ENCODE results near the gene DNMBP. TPM values are rescaled to one million over a fixed set of nuclear protein-coding genes. Genes with fewer than 3 reads are reported as not detected.

DNMBP gene
- total RNA-seq, 1 donor from 2014 or later = 26.7 TPM

DNA sequence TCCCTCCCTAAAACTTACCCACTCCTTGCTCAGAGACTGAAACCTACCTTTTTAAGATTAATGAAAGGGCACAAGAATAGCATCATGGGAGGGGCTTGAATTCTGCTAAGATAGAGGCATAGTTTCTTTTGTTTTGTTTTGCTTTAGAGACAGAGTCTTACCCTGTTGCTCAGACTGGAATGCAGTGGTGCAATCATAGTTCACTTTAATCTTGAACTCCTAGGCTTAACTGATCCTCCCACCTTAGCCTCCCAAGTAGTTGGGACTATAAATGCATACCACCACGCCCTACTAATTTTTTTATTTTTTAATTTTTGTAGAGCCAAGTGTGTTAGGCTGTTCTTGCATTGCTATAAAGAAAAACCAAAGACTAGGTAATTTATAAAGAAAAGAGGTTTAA, 17.7 kb upstream of the DNMBP start:
- Mint-ChIP-seq H3K27me3 (ENCODE audit: insufficient read depth, low read depth) (peaks cover 13% of the 10 kb centered on the region), H3K27ac (no peak overlapping the region), H3K9me3 (peaks cover 28% of the 10 kb centered on the region), H3K4me1 (peaks cover 25% of the 10 kb centered on the region), H3K36me3 (peaks cover 3% of the 10 kb centered on the region), H3K4me3 (no peak overlapping the region)
- no peaks in the 10 kb centered on the region for H3K36me3 ChIP-seq
- no peak overlapping the region for H2AFZ ChIP-seq (replicated peaks)
- H3K4me3 ChIP-seq = no peak overlapping the region
- H3F3A ChIP-seq (ENCODE audit: low read depth) = peaks cover 6% of the 10 kb centered on the region
- no peaks in the 10 kb centered on the region for H3K79me2 ChIP-seq (ENCODE audit: low read depth)
- no peaks in the 10 kb centered on the region for H3K27me3 ChIP-seq
- peaks cover 12% of the 10 kb centered on the region for H3K4me1 ChIP-seq
- H4K20me1 ChIP-seq (ENCODE audit: low read depth) = no peaks in the 10 kb centered on the region
- no peak overlapping the region for H3K27ac ChIP-seq
- H3K9ac ChIP-seq = no peak overlapping the region
- H3K4me2 ChIP-seq = no peak overlapping the region
- DNase-seq (ENCODE audit: low spot score) = no peak
- H3K9me3 ChIP-seq (ENCODE audit: low read depth) = peaks cover 7% of the 10 kb centered on the region
- TF ChIP-seq EZH2phosphoT487 (IDR thresholded peaks at IDR 0.05) = no peak
- TF ChIP-seq, protein P1, sequence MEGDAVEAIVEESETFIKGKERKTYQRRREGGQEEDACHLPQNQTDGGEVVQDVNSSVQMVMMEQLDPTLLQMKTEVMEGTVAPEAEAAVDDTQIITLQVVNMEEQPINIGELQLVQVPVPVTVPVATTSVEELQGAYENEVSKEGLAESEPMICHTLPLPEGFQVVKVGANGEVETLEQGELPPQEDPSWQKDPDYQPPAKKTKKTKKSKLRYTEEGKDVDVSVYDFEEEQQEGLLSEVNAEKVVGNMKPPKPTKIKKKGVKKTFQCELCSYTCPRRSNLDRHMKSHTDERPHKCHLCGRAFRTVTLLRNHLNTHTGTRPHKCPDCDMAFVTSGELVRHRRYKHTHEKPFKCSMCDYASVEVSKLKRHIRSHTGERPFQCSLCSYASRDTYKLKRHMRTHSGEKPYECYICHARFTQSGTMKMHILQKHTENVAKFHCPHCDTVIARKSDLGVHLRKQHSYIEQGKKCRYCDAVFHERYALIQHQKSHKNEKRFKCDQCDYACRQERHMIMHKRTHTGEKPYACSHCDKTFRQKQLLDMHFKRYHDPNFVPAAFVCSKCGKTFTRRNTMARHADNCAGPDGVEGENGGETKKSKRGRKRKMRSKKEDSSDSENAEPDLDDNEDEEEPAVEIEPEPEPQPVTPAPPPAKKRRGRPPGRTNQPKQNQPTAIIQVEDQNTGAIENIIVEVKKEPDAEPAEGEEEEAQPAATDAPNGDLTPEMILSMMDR (IDR thresholded peaks at IDR 0.05) = no peak
- no peak for TF ChIP-seq EZH2 (IDR thresholded peaks at IDR 0.05)

DNA sequence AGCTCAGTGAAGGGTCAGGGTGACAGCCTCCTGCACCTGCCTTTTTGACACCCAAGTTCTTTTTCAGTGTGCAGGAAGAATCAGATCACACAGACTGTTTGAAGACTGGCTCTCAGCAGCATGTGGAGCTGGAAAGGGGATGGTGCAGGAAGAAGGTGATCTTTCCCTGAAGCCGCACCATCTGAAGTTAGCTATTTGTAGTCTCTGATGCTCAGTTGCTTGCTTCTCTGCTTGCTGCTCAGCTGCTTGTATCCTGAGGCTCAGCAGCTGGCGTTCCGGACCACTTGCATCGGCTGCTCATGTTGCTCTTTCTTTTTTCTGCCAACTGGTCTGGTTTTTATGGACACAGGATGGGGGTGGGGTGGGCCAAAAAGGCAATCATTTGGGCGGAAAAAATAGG, 15.8 kb upstream of the DNMBP start:
- H3K4me2 ChIP-seq = peak overlapping the region; percentile 48
- H3K27ac Mint-ChIP-seq = peak overlapping the region; percentile 92
- H4K20me1 ChIP-seq (ENCODE audit: low read depth) = no peaks in the 10 kb centered on the region
- peaks cover 34% of the 10 kb centered on the region for H3K4me1 Mint-ChIP-seq
- TF ChIP-seq EZH2phosphoT487 (IDR thresholded peaks at IDR 0.05) = no peak
- peaks cover 13% of the 10 kb centered on the region for H3K27me3 Mint-ChIP-seq (ENCODE audit: insufficient read depth, low read depth)
- H3K4me3 Mint-ChIP-seq = peak overlapping the region; percentile 74
- H3K27ac ChIP-seq = peak overlapping the region; percentile 39
- H3K9me3 ChIP-seq (ENCODE audit: low read depth) = peaks cover 7% of the 10 kb centered on the region
- H3K4me3 ChIP-seq = no peak overlapping the region
- H2AFZ ChIP-seq (replicated peaks) = no peak overlapping the region
- no peaks in the 10 kb centered on the region for H3K36me3 ChIP-seq
- DNase-seq (ENCODE audit: low spot score) = peak; percentile 29
- H3K79me2 ChIP-seq (ENCODE audit: low read depth) = no peaks in the 10 kb centered on the region
- H3K4me1 ChIP-seq = peaks cover 12% of the 10 kb centered on the region
- peaks cover 6% of the 10 kb centered on the region for H3F3A ChIP-seq (ENCODE audit: low read depth)
- peaks cover 28% of the 10 kb centered on the region for H3K9me3 Mint-ChIP-seq
- no peaks in the 10 kb centered on the region for H3K27me3 ChIP-seq
- no peak overlapping the region for H3K9ac ChIP-seq
- peaks cover 3% of the 10 kb centered on the region for H3K36me3 Mint-ChIP-seq

DNA sequence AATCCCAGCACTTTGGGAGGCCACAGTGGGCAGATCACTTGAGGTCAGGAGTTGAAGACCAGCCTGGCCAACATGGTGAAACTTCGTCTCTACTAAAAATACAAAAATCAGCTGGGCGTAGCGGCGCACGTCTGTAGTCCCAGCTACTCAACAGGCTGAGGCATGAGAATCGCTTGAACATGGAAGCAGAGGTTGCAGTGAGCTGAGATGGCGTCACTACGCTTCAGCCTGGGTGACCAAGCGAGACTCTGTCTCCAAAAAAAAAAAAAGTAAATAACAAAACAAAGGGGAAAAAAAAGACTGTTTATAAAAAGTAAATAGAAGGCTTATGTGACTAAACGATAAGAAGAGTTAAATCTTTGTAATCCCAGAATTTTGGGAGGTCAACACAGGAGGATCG, 15.0 kb upstream of the DNMBP start:
- Histone ChIP-seq H3K27me3 (no peaks in the 10 kb centered on the region), H3K4me2 (no peak overlapping the region), H3K79me2 (ENCODE audit: low read depth) (no peaks in the 10 kb centered on the region), H3K9me3 (ENCODE audit: low read depth) (peaks cover 7% of the 10 kb centered on the region), H3F3A (ENCODE audit: low read depth) (peaks cover 9% of the 10 kb centered on the region), H4K20me1 (ENCODE audit: low read depth) (no peaks in the 10 kb centered on the region), H3K27ac (no peak overlapping the region), H3K36me3 (no peaks in the 10 kb centered on the region), H3K4me1 (peaks cover 17% of the 10 kb centered on the region), H2AFZ (replicated peaks) (no peak overlapping the region), H3K4me3 (no peak overlapping the region), H3K9ac (no peak overlapping the region)
- Mint-ChIP-seq H3K36me3 (peaks cover 3% of the 10 kb centered on the region), H3K27ac (peak overlapping the region; percentile 92), H3K4me3 (peak overlapping the region; percentile 34), H3K4me1 (peaks cover 42% of the 10 kb centered on the region), H3K27me3 (ENCODE audit: insufficient read depth, low read depth) (peaks cover 10% of the 10 kb centered on the region), H3K9me3 (peaks cover 28% of the 10 kb centered on the region)
- no peak for DNase-seq (ENCODE audit: low spot score)
- TF ChIP-seq EZH2phosphoT487 (IDR thresholded peaks at IDR 0.05) = no peak
- TF ChIP-seq EZH2 (IDR thresholded peaks at IDR 0.05) = no peak
- TF ChIP-seq, protein P1 (IDR thresholded peaks at IDR 0.05) = no peak

GRCh38 chr10:100022403-100022802, 12.7 kb upstream of the DNMBP start:
- Mint-ChIP-seq H3K9me3 (peaks cover 16% of the 10 kb centered on the region), H3K4me3 (no peak overlapping the region), H3K4me1 (peaks cover 46% of the 10 kb centered on the region), H3K27me3 (ENCODE audit: insufficient read depth, low read depth) (peaks cover 5% of the 10 kb centered on the region), H3K36me3 (no peaks in the 10 kb centered on the region), H3K27ac (no peak overlapping the region)
- no peak overlapping the region for H3K27ac ChIP-seq
- H3K4me3 ChIP-seq = no peak overlapping the region
- peaks cover 20% of the 10 kb centered on the region for H3K4me1 ChIP-seq
- H3K9ac ChIP-seq = no peak overlapping the region
- H3F3A ChIP-seq (ENCODE audit: low read depth) = peaks cover 11% of the 10 kb centered on the region
- no peak overlapping the region for H3K4me2 ChIP-seq
- no peak overlapping the region for H2AFZ ChIP-seq (replicated peaks)
- no peaks in the 10 kb centered on the region for H4K20me1 ChIP-seq (ENCODE audit: low read depth)
- H3K27me3 ChIP-seq = no peaks in the 10 kb centered on the region
- no peak for DNase-seq (ENCODE audit: low spot score)
- H3K36me3 ChIP-seq = no peaks in the 10 kb centered on the region
- H3K79me2 ChIP-seq (ENCODE audit: low read depth) = no peaks in the 10 kb centered on the region
- H3K9me3 ChIP-seq (ENCODE audit: low read depth) = no peaks in the 10 kb centered on the region
- TF ChIP-seq EZH2phosphoT487 (IDR thresholded peaks at IDR 0.05) (no peak), EZH2 (IDR thresholded peaks at IDR 0.05) (no peak)
- TF ChIP-seq, protein P1 (IDR thresholded peaks at IDR 0.05) = no peak

All from neural progenitor cell (in vitro differentiated cells).